ENCODE measurements around the gene TMX2. TPM values are rescaled to one million over a fixed set of nuclear protein-coding genes. Genes with fewer than 3 reads are reported as not detected.

Gene TMX2
- total RNA-seq, 1 donor from 2014 or later, result 82.7 TPM

- no peak for DNase-seq (ENCODE audit: low spot score, unreplicated experiment)
- H3K27ac Mint-ChIP-seq, result peak overlapping the region; percentile 26
Measured at GRCh38 chr11:57746920-57747319, 34.5 kb downstream of the TMX2 start.

GRCh38 chr11:57751176-57751575 lies 38.8 kb downstream of the TMX2 start:
- Mint-ChIP-seq H3K9me3 (ENCODE audit: low read depth) (no peaks in the 10 kb centered on the region), H3K4me3 (ENCODE audit: low read depth) (no peak overlapping the region), H3K36me3 (ENCODE audit: insufficient read depth) (peaks cover 4% of the 10 kb centered on the region), H3K4me1 (ENCODE audit: low read depth) (peaks cover 5% of the 10 kb centered on the region), H3K27me3 (no peaks in the 10 kb centered on the region), H3K27ac (no peak overlapping the region)
- no peak for DNase-seq (ENCODE audit: low spot score, unreplicated experiment)
- no peak for TF ChIP-seq CTCF (IDR thresholded peaks at IDR 0.05; ENCODE audit: unreplicated experiment)

More at GRCh38 chr11:57746920-57747319, 34.5 kb downstream of the TMX2 start:
- no peak for TF ChIP-seq CTCF (IDR thresholded peaks at IDR 0.05; ENCODE audit: unreplicated experiment)
- Mint-ChIP-seq H3K36me3 (ENCODE audit: insufficient read depth) (peaks cover 8% of the 10 kb centered on the region), H3K4me1 (ENCODE audit: low read depth) (peaks cover 11% of the 10 kb centered on the region), H3K9me3 (ENCODE audit: low read depth) (no peaks in the 10 kb centered on the region), H3K4me3 (ENCODE audit: low read depth) (no peak overlapping the region), H3K27me3 (no peaks in the 10 kb centered on the region)

- peaks cover 5% of the 10 kb centered on the region for H3K4me1 Mint-ChIP-seq (ENCODE audit: low read depth)
- no peaks in the 10 kb centered on the region for H3K9me3 Mint-ChIP-seq (ENCODE audit: low read depth)
- H3K4me3 Mint-ChIP-seq (ENCODE audit: low read depth), result no peak within 1 kb of the TSS
- no peak for DNase-seq (ENCODE audit: low spot score, unreplicated experiment)
- peak within 1 kb of the TSS; percentile 92 for H3K27ac Mint-ChIP-seq
- peaks cover 4% of the 10 kb centered on the region for H3K36me3 Mint-ChIP-seq (ENCODE audit: insufficient read depth)
- TF ChIP-seq CTCF (IDR thresholded peaks at IDR 0.05; ENCODE audit: unreplicated experiment), result peak; percentile 70
- no peaks in the 10 kb centered on the region for H3K27me3 Mint-ChIP-seq
Measured at GRCh38 chr11:57751676-57752253, 39.4 kb downstream of the TMX2 start, which contains the start of gene BTBD18. Gene BTBD18 (minus strand): TSS chr11:57751819. CDS start chr11:57751188, 631 bp downstream.

GRCh38 chr11:57752954-57753353 lies 40.6 kb downstream of the TMX2 start:
- Mint-ChIP-seq H3K27me3 (no peaks in the 10 kb centered on the region), H3K4me3 (ENCODE audit: low read depth) (no peak overlapping the region), H3K4me1 (ENCODE audit: low read depth) (peaks cover 5% of the 10 kb centered on the region), H3K9me3 (ENCODE audit: low read depth) (no peaks in the 10 kb centered on the region), H3K27ac (no peak overlapping the region), H3K36me3 (ENCODE audit: insufficient read depth) (peaks cover 3% of the 10 kb centered on the region)
- no peak for DNase-seq (ENCODE audit: low spot score, unreplicated experiment)
- TF ChIP-seq CTCF (IDR thresholded peaks at IDR 0.05; ENCODE audit: unreplicated experiment), result no peak

- H3K9me3 Mint-ChIP-seq (ENCODE audit: low read depth), result no peaks in the 10 kb centered on the region
- H3K4me1 Mint-ChIP-seq (ENCODE audit: low read depth), result peaks cover 1% of the 10 kb centered on the region
- H3K27me3 Mint-ChIP-seq, result no peaks in the 10 kb centered on the region
- peaks cover 4% of the 10 kb centered on the region for H3K36me3 Mint-ChIP-seq (ENCODE audit: insufficient read depth)
- H3K4me3 Mint-ChIP-seq (ENCODE audit: low read depth), result no peak overlapping the region
- DNase-seq (ENCODE audit: low spot score, unreplicated experiment), result no peak
- TF ChIP-seq CTCF (IDR thresholded peaks at IDR 0.05; ENCODE audit: unreplicated experiment), result no peak
- no peak overlapping the region for H3K27ac Mint-ChIP-seq
Measured at GRCh38 chr11:57758174-57758573, 45.8 kb downstream of the TMX2 start.
